H9 (cell line): ENCODE measurements around the gene LRCH1. TPM values are rescaled to one million over a fixed set of nuclear protein-coding genes. Genes with fewer than 3 reads are reported as not detected.
A peak's percentile ranks its signal among the peaks of the same experiment; 100 is the strongest.

Source experiments
- DNase-seq: peaks from one replicate; pipeline ENCODE4 v3.0.0-alpha.2; 2017
- H2AFZ ChIP-seq: one replicate; pipeline ENCODE4 v1.6.1; 2013; ENCODE audit warnings: mild to moderate bottlenecking, low read length, control low read depth, moderate library complexity
- H2AK5ac ChIP-seq: 2 replicates; pipeline ENCODE4 v1.6.1; 2013; ENCODE audit warnings: low read length, control low read depth, mixed read lengths; ENCODE audit not compliant: insufficient read length
- H2BK120ac ChIP-seq: one replicate; pipeline ENCODE4 v1.6.1; 2013; ENCODE audit warnings: low read depth, mild to moderate bottlenecking, low read length, control low read depth, inconsistent platforms; ENCODE audit not compliant: poor library complexity, severe bottlenecking
- H2BK12ac ChIP-seq: 2 replicates; pipeline ENCODE4 v1.6.1; 2013; ENCODE audit warnings: low read length, control low read depth, mixed read lengths, low read depth; ENCODE audit not compliant: insufficient read length
- H2BK15ac ChIP-seq: 2 replicates; pipeline ENCODE4 v1.6.1; 2013; ENCODE audit warnings: low read depth, low read length, control low read depth
- H2BK20ac ChIP-seq: one replicate; pipeline ENCODE4 v1.6.1; 2013; ENCODE audit warnings: low read depth, mild to moderate bottlenecking, low read length, control low read depth, inconsistent platforms; ENCODE audit not compliant: poor library complexity, severe bottlenecking
- H2BK5ac ChIP-seq: 2 replicates; pipeline ENCODE4 v1.6.1; 2013; ENCODE audit warnings: low read length, control low read depth, mixed read lengths; ENCODE audit not compliant: insufficient read length
- H3K14ac ChIP-seq: 2 replicates; pipeline ENCODE4 v1.6.1; 2013; ENCODE audit warnings: low read length, control low read depth; ENCODE audit not compliant: insufficient read depth
- H3K18ac ChIP-seq: 2 replicates; pipeline ENCODE4 v1.6.1; 2013; ENCODE audit warnings: low read depth, mild to moderate bottlenecking, mixed read lengths, low read length, control low read depth; ENCODE audit not compliant: insufficient read length
- H3K23ac ChIP-seq: 2 replicates; pipeline ENCODE4 v1.6.1; 2013; ENCODE audit warnings: low read length, control low read depth, mixed read lengths, low read depth; ENCODE audit not compliant: insufficient read length
- H3K23me2 ChIP-seq: 2 replicates; pipeline ENCODE4 v1.6.1; 2013; ENCODE audit warnings: low read depth, mild to moderate bottlenecking, mixed read lengths, low read length, control low read depth; ENCODE audit not compliant: insufficient read length, poor library complexity, severe bottlenecking
- H3K27ac ChIP-seq: 2 replicates; pipeline ENCODE4 v1.5.1; 2013; ENCODE audit warnings: low read length, control low read depth, mixed read lengths, low read depth; ENCODE audit not compliant: insufficient read length
- H3K27me3 ChIP-seq: 2 replicates; pipeline ENCODE4 v1.6.1; 2013; ENCODE audit warnings: low read length, control low read depth, inconsistent platforms; ENCODE audit not compliant: insufficient read depth
- H3K4ac ChIP-seq: 2 replicates; pipeline ENCODE4 v1.6.1; 2013; ENCODE audit warnings: low read depth, mild to moderate bottlenecking, control low read depth, inconsistent platforms, low read length, moderate library complexity
- H3K4me1 ChIP-seq: 2 replicates; pipeline ENCODE4 v1.6.1; 2013; ENCODE audit warnings: low read length, control low read depth, inconsistent platforms; ENCODE audit not compliant: insufficient read depth
- H3K4me2 ChIP-seq: 2 replicates; pipeline ENCODE4 v1.6.1; 2013; ENCODE audit warnings: low read length, control low read depth, mixed read lengths; ENCODE audit not compliant: insufficient read length, insufficient read depth
- H3K56ac ChIP-seq: 2 replicates; pipeline ENCODE4 v1.6.1; 2013; ENCODE audit warnings: low read depth, mild to moderate bottlenecking, mixed read lengths, low read length, control low read depth; ENCODE audit not compliant: insufficient read length
- H3K79me1 ChIP-seq: 2 replicates; pipeline ENCODE4 v1.6.1; 2013; ENCODE audit warnings: low read depth, mild to moderate bottlenecking, moderate library complexity, low read length, control low read depth, inconsistent platforms; ENCODE audit not compliant: insufficient read depth, poor library complexity, severe bottlenecking
- H3K79me2 ChIP-seq: 2 replicates; pipeline ENCODE4 v1.6.1; 2013; ENCODE audit warnings: low read length, control low read depth, inconsistent platforms; ENCODE audit not compliant: insufficient read depth
- H3K9ac ChIP-seq: 2 replicates; pipeline ENCODE4 v1.6.1; 2013; ENCODE audit warnings: low read length, control low read depth, mixed read lengths; ENCODE audit not compliant: insufficient read length; ENCODE audit errors: extremely low read depth
- H3K9me3 ChIP-seq: one replicate; pipeline ENCODE4 v1.6.1; 2013; ENCODE audit warnings: low read depth, low read length, inconsistent platforms; ENCODE audit not compliant: control insufficient read depth
- H3T11ph ChIP-seq: one replicate; pipeline ENCODE4 v1.6.1; 2013; ENCODE audit warnings: mild to moderate bottlenecking, low read length, control low read depth, inconsistent platforms
- H4K20me1 ChIP-seq: one replicate; pipeline ENCODE4 v1.6.1; 2013; ENCODE audit not compliant: control insufficient read depth, insufficient read length, insufficient read depth
- H4K5ac ChIP-seq: 2 replicates; pipeline ENCODE4 v1.6.1; 2013; ENCODE audit warnings: low read depth, mild to moderate bottlenecking, mixed read lengths, low read length, control low read depth; ENCODE audit not compliant: insufficient read length
- H4K8ac ChIP-seq: replicated peaks from 2 replicates; pipeline ENCODE4 v1.6.1; 2013; ENCODE audit warnings: low read length, control low read depth, mixed read lengths, low read depth; ENCODE audit not compliant: insufficient read length
- H4K91ac ChIP-seq: 2 replicates; pipeline ENCODE4 v1.6.1; 2013; ENCODE audit warnings: low read depth, mild to moderate bottlenecking, moderate library complexity, mixed read lengths, low read length, control low read depth; ENCODE audit not compliant: insufficient read length
- H3K27ac Mint-ChIP-seq, 3 experiments: 2 replicates in 2 of 3; 3 replicates in 1 of 3; pipeline ENCODE4 v1.8.0; 2020 to 2021; ENCODE audit warnings: mixed read lengths in 3 of 3, mild to moderate bottlenecking in 1 of 3, moderate library complexity in 1 of 3
- H3K27me3 Mint-ChIP-seq: 2 replicates; pipeline ENCODE4 v1.8.0; 2021; ENCODE audit warnings: low read depth, mild to moderate bottlenecking, moderate library complexity, mixed read lengths
- H3K36me3 Mint-ChIP-seq, 3 experiments: 2 replicates in 2 of 3; 3 replicates in 1 of 3; pipeline ENCODE4 v1.8.0; 2020 to 2021; ENCODE audit warnings: low read depth in 3 of 3, mixed read lengths in 3 of 3; ENCODE audit not compliant: insufficient read depth in 1 of 3
- H3K4me1 Mint-ChIP-seq, 2 experiments: 2 replicates each; pipeline ENCODE4 v1.8.0; 2020; ENCODE audit warnings: mixed read lengths in 2 of 2
- H3K4me3 Mint-ChIP-seq, 2 experiments: 2 replicates in 1 of 2; 3 replicates in 1 of 2; pipeline ENCODE4 v1.8.0; 2020 to 2021; ENCODE audit warnings: mild to moderate bottlenecking in 2 of 2, mixed read lengths in 2 of 2, moderate library complexity in 1 of 2
- H3K9me3 Mint-ChIP-seq, 2 experiments: 2 replicates in 1 of 2; 3 replicates in 1 of 2; pipeline ENCODE4 v1.8.0; 2020; ENCODE audit warnings: mild to moderate bottlenecking in 2 of 2, mixed read lengths in 2 of 2, moderate library complexity in 1 of 2
- WGBS: extraction: QIAGEN DNeasy Blood & Tissue Kit; methylation state at CpG from one replicate; pipeline ENCODE4 v1.1.7; 2013; ENCODE audit warnings: missing lambda C conversion rate, low lambda C conversion rate, mixed read lengths; ENCODE audit not compliant: insufficient read length; ENCODE audit errors: extremely low coverage; 5-methylcytosine and 5-hydroxymethylcytosine counted together
- total RNA-seq: library from RNA; stranded (reverse); gene quantifications from 2 replicates; pipeline ENCODE4 v1.2.1, GENCODE V29; 2021
- TF ChIP-seq, protein P1 (sequence below): fragments of 200-600 bp; sonication (generic); conservative IDR thresholded peaks from 3 replicates; pipeline ENCODE4 v1.8.0; 2021; ENCODE audit warnings: antibody characterized with exemption, mild to moderate bottlenecking

Gene LRCH1
- total RNA-seq, 1 experiment from 2014 or later = 8.0 TPM

- Histone ChIP-seq H4K91ac (no peak overlapping the region), H2AFZ (no peak overlapping the region), H3K4me2 (no peak overlapping the region), H3K23me2 (no peaks in the 10 kb centered on the region), H3K23ac (no peak overlapping the region), H4K8ac (no peak overlapping the region), H4K5ac (no peak overlapping the region), H3K27ac (no peak overlapping the region), H2BK20ac (no peak overlapping the region), H4K20me1 (no peaks in the 10 kb centered on the region), H3K79me2 (peaks cover 4% of the 10 kb centered on the region), H2BK15ac (no peak overlapping the region), H2AK5ac (no peak overlapping the region), H3K79me1 (no peaks in the 10 kb centered on the region), H3K4ac (no peak overlapping the region), H3K27me3 (no peaks in the 10 kb centered on the region), H3K18ac (no peak overlapping the region), H3T11ph (no peak overlapping the region), H2BK12ac (no peak overlapping the region), H3K9ac (no peak overlapping the region), H3K9me3 (no peaks in the 10 kb centered on the region), H2BK5ac (no peak overlapping the region), H3K4me1 (peaks cover 8% of the 10 kb centered on the region; the same call in 1 of the 2 replicates), H3K14ac (no peak overlapping the region), H2BK120ac (no peak overlapping the region), H3K56ac (no peak overlapping the region)
- TF ChIP-seq, protein P1, sequence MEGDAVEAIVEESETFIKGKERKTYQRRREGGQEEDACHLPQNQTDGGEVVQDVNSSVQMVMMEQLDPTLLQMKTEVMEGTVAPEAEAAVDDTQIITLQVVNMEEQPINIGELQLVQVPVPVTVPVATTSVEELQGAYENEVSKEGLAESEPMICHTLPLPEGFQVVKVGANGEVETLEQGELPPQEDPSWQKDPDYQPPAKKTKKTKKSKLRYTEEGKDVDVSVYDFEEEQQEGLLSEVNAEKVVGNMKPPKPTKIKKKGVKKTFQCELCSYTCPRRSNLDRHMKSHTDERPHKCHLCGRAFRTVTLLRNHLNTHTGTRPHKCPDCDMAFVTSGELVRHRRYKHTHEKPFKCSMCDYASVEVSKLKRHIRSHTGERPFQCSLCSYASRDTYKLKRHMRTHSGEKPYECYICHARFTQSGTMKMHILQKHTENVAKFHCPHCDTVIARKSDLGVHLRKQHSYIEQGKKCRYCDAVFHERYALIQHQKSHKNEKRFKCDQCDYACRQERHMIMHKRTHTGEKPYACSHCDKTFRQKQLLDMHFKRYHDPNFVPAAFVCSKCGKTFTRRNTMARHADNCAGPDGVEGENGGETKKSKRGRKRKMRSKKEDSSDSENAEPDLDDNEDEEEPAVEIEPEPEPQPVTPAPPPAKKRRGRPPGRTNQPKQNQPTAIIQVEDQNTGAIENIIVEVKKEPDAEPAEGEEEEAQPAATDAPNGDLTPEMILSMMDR = no peak
- H3K27ac Mint-ChIP-seq = peak overlapping the region in 1 of 3 experiments; percentile 23; a peak in 2 of 7 replicates
- no peaks in the 10 kb centered on the region for H3K9me3 Mint-ChIP-seq
- WGBS = no CpG with 5 or more reads among the region's 13 CpGs
- DNase-seq = no peak
- peaks cover 14 to 20% of the 10 kb centered on the region in 2 experiments for H3K4me1 Mint-ChIP-seq
- no peaks in the 10 kb centered on the region for H3K27me3 Mint-ChIP-seq
- H3K4me3 Mint-ChIP-seq = no peak overlapping the region
- H3K36me3 Mint-ChIP-seq = no peaks in the 10 kb centered on the region
These were observed 88.5 kb downstream of the LRCH1 start for GRCh38 chr13:46641274-46642081.
